A549 (cell line): Measurements from ENCODE around the gene PRICKLE1.

Experiments
- BCL3 ChIP-seq: fragments of >200 bp; sonication (Bioruptor Twin); formaldehyde crosslinking; IDR thresholded peaks from 3 replicates; pipeline ENCODE4 v1.6.1; 2016
- CEBPB ChIP-seq, 2 experiments: fragments of >200 bp in 1 of 2; sonication (Bioruptor Twin) in 1 of 2; formaldehyde crosslinking in 1 of 2; IDR thresholded peaks; 2 replicates each; pipeline ENCODE4 v1.6.1; 2012 to 2016
- CHD2 ChIP-seq: fragments of 150-350 bp; IDR thresholded peaks from 2 replicates; pipeline ENCODE4 v1.6.1; 2014; ENCODE audit warnings: low read length; ENCODE audit not compliant: partially characterized antibody
- REST ChIP-seq: fragments of 200-600 bp; sonication (generic); IDR thresholded peaks from 2 replicates; pipeline ENCODE4 v1.6.1; 2016; ENCODE audit warnings: antibody characterized with exemption, mild to moderate bottlenecking, moderate library complexity
- USF2 ChIP-seq: fragments of 450-650 bp; IDR thresholded peaks from 2 replicates; pipeline ENCODE4 v1.6.1; 2014; ENCODE audit warnings: antibody characterized with exemption
- ZFP36 ChIP-seq: fragments of 450-650 bp; IDR thresholded peaks from 2 replicates; pipeline ENCODE4 v1.6.1; 2014; ENCODE audit warnings: borderline replicate concordance; ENCODE audit not compliant: partially characterized antibody

GRCh38 chr12:42473130-42473529 is 116.4 kb downstream of the PRICKLE1 start:
- TF ChIP-seq REST, result no peak
- TF ChIP-seq CHD2, result no peak
- TF ChIP-seq USF2, result no peak
- TF ChIP-seq ZFP36, result no peak
- no peak for TF ChIP-seq CEBPB (IDR thresholded peaks at IDR 0.05)
- TF ChIP-seq BCL3, result no peak
